22Rv1 (cell line): ENCODE measurements around the gene KIAA0232.

Source experiments
- H3K27ac ChIP-seq: fragments of 450-650 bp; 2 replicates; pipeline ENCODE4 v1.5.1; 2017
- ZFX ChIP-seq: fragments of 450-650 bp; IDR thresholded peaks from 2 replicates; pipeline ENCODE4 v1.6.1; 2017; ENCODE audit warnings: antibody characterized with exemption, borderline replicate concordance
- TF ChIP-seq, protein P1 (sequence below): fragments of 450-650 bp; IDR thresholded peaks from 2 replicates; pipeline ENCODE4 v1.5.1; 2017; ENCODE audit warnings: mild to moderate bottlenecking

KIAA0232 gene

DNA sequence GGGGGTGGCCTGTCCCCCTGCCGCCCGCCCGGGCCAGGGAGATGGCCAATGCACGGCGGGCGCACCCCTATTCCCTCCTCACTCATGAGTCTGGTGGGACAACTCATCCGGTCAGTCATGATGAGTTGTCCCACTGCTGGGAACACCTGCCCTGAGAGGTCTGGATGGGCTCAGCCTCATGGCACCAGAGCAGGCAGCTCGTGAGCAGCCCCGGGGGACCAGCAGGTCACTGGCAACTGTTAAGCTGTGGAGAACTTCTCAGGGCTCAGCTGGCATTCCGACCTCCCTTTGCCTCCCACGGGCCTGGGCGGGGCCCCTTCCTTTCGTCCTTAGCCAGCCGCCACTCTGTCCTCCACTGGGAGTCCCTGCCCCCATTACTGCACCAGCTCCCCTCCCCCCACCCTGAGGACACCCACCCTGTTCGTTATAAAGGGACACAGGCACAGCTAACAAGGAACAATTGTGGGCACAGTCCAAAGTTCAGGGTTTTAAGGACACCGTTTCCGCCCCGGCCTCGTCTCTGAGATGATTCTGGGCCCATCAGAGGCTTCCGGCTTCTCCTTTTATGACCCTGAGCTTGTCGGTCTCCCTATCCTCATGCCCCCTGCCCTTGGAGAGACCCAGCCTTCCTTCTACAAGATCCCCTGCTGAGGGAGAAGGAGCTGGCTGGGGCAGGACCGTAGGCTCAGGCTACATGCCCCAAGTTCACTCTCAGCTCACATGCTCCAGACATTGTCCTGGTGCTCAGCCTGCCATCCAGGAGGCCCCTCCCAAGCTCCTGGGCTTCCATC, 14.6 kb upstream of the KIAA0232 start:
- no peak for TF ChIP-seq ZFX
- TF ChIP-seq, protein P1, sequence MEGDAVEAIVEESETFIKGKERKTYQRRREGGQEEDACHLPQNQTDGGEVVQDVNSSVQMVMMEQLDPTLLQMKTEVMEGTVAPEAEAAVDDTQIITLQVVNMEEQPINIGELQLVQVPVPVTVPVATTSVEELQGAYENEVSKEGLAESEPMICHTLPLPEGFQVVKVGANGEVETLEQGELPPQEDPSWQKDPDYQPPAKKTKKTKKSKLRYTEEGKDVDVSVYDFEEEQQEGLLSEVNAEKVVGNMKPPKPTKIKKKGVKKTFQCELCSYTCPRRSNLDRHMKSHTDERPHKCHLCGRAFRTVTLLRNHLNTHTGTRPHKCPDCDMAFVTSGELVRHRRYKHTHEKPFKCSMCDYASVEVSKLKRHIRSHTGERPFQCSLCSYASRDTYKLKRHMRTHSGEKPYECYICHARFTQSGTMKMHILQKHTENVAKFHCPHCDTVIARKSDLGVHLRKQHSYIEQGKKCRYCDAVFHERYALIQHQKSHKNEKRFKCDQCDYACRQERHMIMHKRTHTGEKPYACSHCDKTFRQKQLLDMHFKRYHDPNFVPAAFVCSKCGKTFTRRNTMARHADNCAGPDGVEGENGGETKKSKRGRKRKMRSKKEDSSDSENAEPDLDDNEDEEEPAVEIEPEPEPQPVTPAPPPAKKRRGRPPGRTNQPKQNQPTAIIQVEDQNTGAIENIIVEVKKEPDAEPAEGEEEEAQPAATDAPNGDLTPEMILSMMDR = no peak
- no peak overlapping the region for H3K27ac ChIP-seq

DNA sequence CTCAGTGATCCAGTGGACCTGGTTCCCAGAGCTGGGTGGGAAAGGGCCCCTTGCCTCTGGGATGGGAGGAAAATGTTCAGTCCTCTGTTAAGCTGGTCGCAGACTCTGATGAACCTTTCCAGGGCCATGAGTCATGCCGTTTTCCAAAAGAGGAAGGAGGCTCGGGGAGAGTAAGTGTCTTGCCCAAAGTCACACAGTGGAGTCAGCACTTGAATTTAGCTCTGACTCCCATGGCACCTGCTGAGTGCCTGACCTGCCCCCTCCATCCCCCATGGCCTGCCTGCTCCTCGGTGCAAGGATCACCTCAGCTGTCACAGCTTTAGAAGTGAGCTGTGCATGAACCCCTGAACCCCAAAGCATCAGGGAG, 14.0 kb upstream of the KIAA0232 start:
- no peak for TF ChIP-seq ZFX
- TF ChIP-seq, protein P1 = no peak

DNA sequence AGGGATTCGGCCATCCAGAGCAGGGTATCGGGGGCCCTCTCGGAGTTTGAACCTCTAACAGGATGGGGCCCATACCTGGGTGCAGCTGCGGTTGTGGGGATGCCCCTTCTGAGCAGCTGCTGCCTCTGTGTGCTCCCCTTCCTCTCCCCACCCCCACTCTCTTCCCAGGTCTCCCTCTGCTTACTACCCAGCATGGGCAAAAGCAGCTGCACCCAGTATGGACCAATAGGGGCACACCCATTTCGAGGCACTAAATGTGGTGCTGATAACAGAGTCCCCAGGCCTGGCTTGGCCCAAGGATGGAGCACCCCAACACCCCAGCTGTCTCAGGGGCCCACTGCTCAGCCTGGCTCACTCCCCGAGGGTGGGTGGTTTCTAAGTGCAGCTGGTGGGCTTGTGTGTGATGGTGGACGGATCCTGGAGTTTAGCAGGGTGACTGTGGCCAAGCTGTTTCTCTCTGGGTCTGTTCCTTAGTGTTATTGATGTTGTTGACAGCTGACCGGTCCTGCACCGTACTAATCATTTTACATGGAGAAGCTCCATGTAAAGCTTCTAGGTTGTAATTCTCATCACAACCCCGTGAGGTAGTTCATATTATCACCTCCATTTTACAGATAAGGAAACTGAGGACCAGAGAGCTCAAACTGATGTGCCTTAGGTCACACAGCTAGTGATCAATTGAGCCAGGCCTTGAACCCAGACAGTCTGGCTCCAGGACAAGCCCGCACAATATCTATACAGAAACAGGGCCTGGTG, 13.1 kb upstream of the KIAA0232 start:
- H3K27ac ChIP-seq = no peak overlapping the region
- TF ChIP-seq ZFX = no peak
- TF ChIP-seq, protein P1 = no peak

More for the DNA sequence above, 14.0 kb upstream of the KIAA0232 start:
- no peak overlapping the region for H3K27ac ChIP-seq

DNA sequence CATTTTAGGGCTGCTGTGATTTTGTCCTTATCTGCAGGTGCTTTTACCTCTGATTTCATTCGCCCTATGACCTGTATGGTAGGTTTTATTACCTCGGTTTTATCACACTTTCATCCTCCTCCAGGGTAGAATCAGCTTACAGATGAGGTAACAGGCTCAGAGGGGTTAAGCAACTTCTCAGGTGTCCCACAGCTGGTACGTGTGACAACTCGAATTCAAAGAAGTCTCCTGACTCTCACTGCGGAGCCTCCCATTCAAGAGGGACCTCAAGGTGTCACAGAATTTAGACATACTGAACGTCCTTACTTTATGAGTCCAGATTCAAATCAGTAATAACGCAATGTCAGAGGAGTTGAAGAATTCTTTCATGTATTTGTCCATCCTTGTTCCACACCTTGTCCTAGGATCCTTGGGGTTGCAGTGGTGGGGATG, 12.5 kb upstream of the KIAA0232 start:
- TF ChIP-seq, protein P1 = no peak
- no peak for TF ChIP-seq ZFX
- H3K27ac ChIP-seq = no peak overlapping the region

DNA sequence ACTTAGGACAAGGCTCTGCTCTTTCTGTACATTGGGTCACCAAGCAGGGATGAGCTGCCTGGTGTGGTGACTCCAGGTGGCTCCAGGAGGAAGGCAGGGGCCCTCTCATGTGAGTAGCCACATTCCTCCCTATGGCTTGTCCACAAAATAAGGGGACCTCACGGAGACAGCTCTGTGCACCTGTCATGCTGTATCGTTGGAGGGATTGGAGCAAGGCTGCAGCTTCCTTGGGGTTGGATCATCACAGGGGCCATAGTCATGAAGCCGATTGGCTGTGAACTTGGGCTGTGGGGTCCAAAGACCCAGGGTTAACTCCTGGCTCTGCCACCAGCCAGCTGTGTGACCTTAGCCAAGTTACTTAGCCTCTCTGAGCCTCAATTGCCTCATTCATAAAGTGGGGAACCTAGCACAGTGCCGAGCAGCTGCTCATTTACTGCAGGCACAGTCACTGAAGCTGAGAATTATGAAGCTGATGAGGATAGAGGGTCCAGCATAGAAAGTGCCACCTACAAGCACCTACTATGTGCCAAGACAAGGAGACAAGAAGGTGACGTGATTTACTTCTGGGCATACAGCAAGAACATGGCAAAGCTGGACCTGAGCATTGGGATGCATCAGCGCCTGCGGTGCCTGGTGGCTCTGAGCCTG, 11.8 kb upstream of the KIAA0232 start:
- no peak for TF ChIP-seq ZFX
- TF ChIP-seq, protein P1 = no peak
- no peak overlapping the region for H3K27ac ChIP-seq

DNA sequence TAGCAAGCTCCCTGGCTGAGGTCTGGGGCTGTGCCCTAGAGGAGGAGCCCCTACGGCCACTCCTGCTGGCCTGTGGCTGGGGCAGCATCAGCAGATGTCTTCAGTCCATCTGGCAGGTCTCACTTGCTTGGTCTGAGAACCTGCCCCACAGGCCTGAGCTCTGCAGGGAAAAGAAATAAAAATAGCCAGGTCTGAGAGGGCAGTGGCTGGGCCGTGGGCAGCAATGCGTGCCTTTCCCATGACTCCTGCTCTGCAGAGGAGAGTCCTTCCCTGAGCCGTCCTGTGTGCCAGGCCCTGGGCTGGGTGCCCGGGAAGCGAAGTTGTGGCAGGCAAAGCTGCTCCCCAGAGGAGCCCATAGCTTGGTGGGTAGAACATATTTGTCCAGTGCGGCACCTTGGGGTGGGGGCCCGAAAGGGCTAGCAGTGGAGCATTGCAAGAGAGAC, 11.3 kb upstream of the KIAA0232 start:
- no peak overlapping the region for H3K27ac ChIP-seq
- TF ChIP-seq, protein P1 = no peak
- no peak for TF ChIP-seq ZFX
